SK-N-SH (cell line): ENCODE results near the gene CFTR. TPM values are rescaled to one million over a fixed set of nuclear protein-coding genes. Genes with fewer than 3 reads are reported as not detected.

Experiments used
- CTCF ChIA-PET: fragments of 300-600, 350-600 bp; formaldehyde crosslinking; extraction: SDS; loops from one replicate; lab custom pipeline; 2021; lab: Yijun Ruan, JAX
- POLR2A ChIA-PET: fragments of 350-600 bp; sonication (Branson Sonifier 250); formaldehyde crosslinking; extraction: SDS; loops from one replicate; lab custom pipeline; 2020; ENCODE audit warnings: antibody characterized with exemption, inconsistent platforms; lab: Yijun Ruan, JAX
- DNase-seq: peaks from one replicate; pipeline ENCODE4 v3.0.0; 2012
- H2AFZ ChIP-seq: fragments of 200-600 bp; sonication (generic); 2 replicates; pipeline ENCODE4 v1.8.1; 2016; ENCODE audit warnings: antibody characterized with exemption, mild to moderate bottlenecking, low read depth
- H3F3A ChIP-seq: fragments of 200-600 bp; sonication (generic); replicated peaks from 2 replicates; pipeline ENCODE3; 2016; ENCODE audit warnings: antibody characterized with exemption, mild to moderate bottlenecking; ENCODE audit not compliant: insufficient read depth
- H3K27ac ChIP-seq, 2 experiments: fragments of 200-500 bp in 1 of 2; fragments of 200-600 bp in 1 of 2; sonication (Bioruptor generic) in 1 of 2; sonication (generic), shearing (Covaris generic) in 1 of 2; 2 replicates each; pipeline versions ENCODE4 v1.5.1 to v1.6.1; 2014 to 2016; ENCODE audit warnings: low read depth in 2 of 2, inconsistent platforms in 1 of 2, low read length in 1 of 2, mild to moderate bottlenecking in 1 of 2, mixed read lengths in 1 of 2
- H3K27me3 ChIP-seq: fragments of 200-600 bp; sonication (generic), shearing (Covaris generic); 2 replicates; pipeline ENCODE4 v1.6.1; 2016; ENCODE audit warnings: mixed run types; ENCODE audit not compliant: insufficient read depth
- H3K36me3 ChIP-seq, 2 experiments: fragments of 200-500 bp in 1 of 2; fragments of 200-600 bp in 1 of 2; sonication (Bioruptor generic) in 1 of 2; sonication (generic) in 1 of 2; replicated peaks in 1 of 2; 2 replicates each; pipeline versions ENCODE3 to v1.5.1; 2014 to 2016; ENCODE audit warnings: low read length in 1 of 2, mild to moderate bottlenecking in 1 of 2; ENCODE audit not compliant: insufficient read depth in 2 of 2, control insufficient read depth in 1 of 2
- H3K4me1 ChIP-seq, 2 experiments: fragments of 200-500 bp in 1 of 2; fragments of 200-600 bp in 1 of 2; sonication (Bioruptor generic) in 1 of 2; sonication (generic), shearing (Covaris generic) in 1 of 2; 2 replicates each; pipeline versions ENCODE4 v1.5.1 to v1.6.1; 2014 to 2016; ENCODE audit warnings: low read depth in 1 of 2, low read length in 1 of 2, mixed run types in 1 of 2; ENCODE audit not compliant: insufficient read depth in 2 of 2, control insufficient read depth in 1 of 2
- H3K4me2 ChIP-seq: fragments of 200-600 bp; sonication (generic), shearing (Covaris generic); 2 replicates; pipeline ENCODE4 v1.6.1; 2017; ENCODE audit warnings: mixed run types
- H3K4me3 ChIP-seq, 2 experiments: fragments of 200-500 bp in 1 of 2; fragments of 200-600 bp in 1 of 2; sonication (Bioruptor generic) in 1 of 2; sonication (generic), shearing (Covaris generic) in 1 of 2; 2 replicates each; pipeline versions ENCODE4 v1.5.1 to v1.8.1; 2014 to 2016; ENCODE audit warnings: low read depth in 2 of 2, inconsistent platforms in 1 of 2, low read length in 1 of 2, mild to moderate bottlenecking in 1 of 2, mixed read lengths in 1 of 2, moderate library complexity in 1 of 2
- H3K79me2 ChIP-seq: fragments of 200-600 bp; sonication (generic); 2 replicates; pipeline ENCODE4 v1.8.1; 2017; ENCODE audit warnings: mild to moderate bottlenecking; ENCODE audit not compliant: insufficient read depth
- H3K9ac ChIP-seq: fragments of 200-600 bp; sonication (generic); 2 replicates; pipeline ENCODE4 v1.6.1; 2017; ENCODE audit warnings: mixed run types
- H3K9me2 ChIP-seq: fragments of 200-600 bp; sonication (generic); 2 replicates; pipeline ENCODE4 v1.6.1; 2017; ENCODE audit warnings: mixed run types
- H3K9me3 ChIP-seq: fragments of 200-600 bp; sonication (generic); 2 replicates; pipeline ENCODE4 v1.6.1; 2017; ENCODE audit warnings: mixed run types, mild to moderate bottlenecking, moderate library complexity
- H4K20me1 ChIP-seq: fragments of 200-600 bp; sonication (generic); 2 replicates; pipeline ENCODE4 v1.6.1; 2017; ENCODE audit warnings: mild to moderate bottlenecking, mixed run types; ENCODE audit not compliant: insufficient read depth
- ELF1 ChIP-seq: IDR thresholded peaks from 2 replicates; pipeline ENCODE4 v1.4.0; 2012
- FOSL2 ChIP-seq: IDR thresholded peaks from 2 replicates; pipeline ENCODE4 v1.4.0; 2012; ENCODE audit warnings: low read depth, mild to moderate bottlenecking, moderate library complexity, borderline replicate concordance
- FOXJ3 ChIP-seq: sonication (generic); formaldehyde crosslinking; IDR thresholded peaks from 2 replicates; pipeline ENCODE4 v1.5.1; 2020; ENCODE audit warnings: mild to moderate bottlenecking, missing genetic modification reagents
- FOXM1 ChIP-seq: IDR thresholded peaks from 2 replicates; pipeline ENCODE4 v1.4.0; 2012; ENCODE audit warnings: low read depth, mild to moderate bottlenecking
- GATA2 ChIP-seq: sonication (generic); formaldehyde crosslinking; IDR thresholded peaks from 2 replicates; pipeline ENCODE4 v1.5.0; 2020; ENCODE audit warnings: mild to moderate bottlenecking, missing genetic modification reagents
- JUND ChIP-seq: IDR thresholded peaks from 2 replicates; pipeline ENCODE4 v1.4.0; 2012
- MAX ChIP-seq: IDR thresholded peaks from 2 replicates; pipeline ENCODE4 v1.4.0; 2012; ENCODE audit warnings: low read depth
- MEF2A ChIP-seq: IDR thresholded peaks from 2 replicates; pipeline ENCODE4 v1.4.0; 2012; ENCODE audit warnings: low read depth, borderline replicate concordance
- MXI1 ChIP-seq: IDR thresholded peaks from 2 replicates; pipeline ENCODE4 v1.6.1; 2012; ENCODE audit warnings: mild to moderate bottlenecking, low read depth, low read length, improper control_type of control experiment
- NFIC ChIP-seq: IDR thresholded peaks from 2 replicates; pipeline ENCODE4 v1.4.0; 2012; ENCODE audit warnings: borderline replicate concordance
- NRF1 ChIP-seq: IDR thresholded peaks from 2 replicates; pipeline ENCODE4 v1.6.1; 2012; ENCODE audit warnings: low read depth, mild to moderate bottlenecking, low read length
- PBX3 ChIP-seq: IDR thresholded peaks from 2 replicates; pipeline ENCODE4; 2012
- RFX5 ChIP-seq: IDR thresholded peaks from 2 replicates; pipeline ENCODE4 v1.6.1; 2012; ENCODE audit warnings: mild to moderate bottlenecking, improper control_type of control experiment, low read length
- RXRA ChIP-seq: IDR thresholded peaks from 2 replicates; pipeline ENCODE4 v1.4.0; 2012; ENCODE audit warnings: low read depth, mild to moderate bottlenecking, borderline replicate concordance
- SIN3A ChIP-seq: IDR thresholded peaks from 2 replicates; pipeline ENCODE4 v1.6.1; 2012; ENCODE audit warnings: low read depth, mild to moderate bottlenecking, low read length, moderate library complexity, borderline replicate concordance
- SMC3 ChIP-seq: IDR thresholded peaks from 2 replicates; pipeline ENCODE4 v1.6.1; 2012; ENCODE audit warnings: low read depth, low read length, improper control_type of control experiment
- TAF1 ChIP-seq: IDR thresholded peaks from 2 replicates; pipeline ENCODE4 v1.6.1; 2012; ENCODE audit warnings: low read depth, mild to moderate bottlenecking, low read length, moderate library complexity, borderline replicate concordance
- USF2 ChIP-seq: fragments of 150-350 bp; IDR thresholded peaks from 2 replicates; pipeline ENCODE4 v1.6.1; 2017; ENCODE audit warnings: antibody characterized with exemption, low read length, low read depth, borderline replicate concordance
- YY1 ChIP-seq: IDR thresholded peaks from 2 replicates; pipeline ENCODE4 v1.4.0; 2012; ENCODE audit warnings: low read depth, mild to moderate bottlenecking
- polyA plus RNA-seq, 3 experiments: library from polyadenylated mRNA; depleted of rRNA; stranded (reverse); fragments of >200 nt; gene quantifications; 2 replicates each; pipeline ENCODE4 v1.2.3, GENCODE V29; 2012
- TF ChIP-seq, protein P1 (sequence below): fragments of 200-600 bp; sonication (generic); IDR thresholded peaks from 2 replicates; pipeline ENCODE4 v1.6.1; 2017; ENCODE audit warnings: antibody characterized with exemption, mild to moderate bottlenecking, moderate library complexity
- TF ChIP-seq, protein P2 (sequence below): IDR thresholded peaks from 2 replicates; pipeline ENCODE4 v1.4.0; 2012; ENCODE audit warnings: low read depth, borderline replicate concordance
- TF ChIP-seq, protein P3 (sequence below): fragments of 150-350 bp; IDR thresholded peaks from 2 replicates; pipeline ENCODE4 v1.6.1; 2016; ENCODE audit warnings: mild to moderate bottlenecking, low read depth, low read length

CFTR gene
- polyA plus RNA-seq, 1 of the 3 experiments (the other 2 are of a cell fraction), result not detected

DNA sequence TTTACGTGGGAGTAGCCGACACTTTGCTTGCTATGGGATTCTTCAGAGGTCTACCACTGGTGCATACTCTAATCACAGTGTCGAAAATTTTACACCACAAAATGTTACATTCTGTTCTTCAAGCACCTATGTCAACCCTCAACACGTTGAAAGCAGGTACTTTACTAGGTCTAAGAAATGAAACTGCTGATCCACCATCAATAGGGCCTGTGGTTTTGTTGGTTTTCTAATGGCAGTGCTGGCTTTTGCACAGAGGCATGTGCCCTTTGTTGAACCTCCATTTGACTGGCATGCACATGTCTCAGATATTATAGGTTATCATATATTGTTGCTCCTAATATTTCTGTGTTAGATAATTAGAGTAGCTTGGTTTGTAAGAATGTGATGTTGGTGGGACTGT lies 123.8 kb downstream of the CFTR start (continued):
- TF ChIP-seq USF2 (no peak), ELF1 (no peak), YY1 (no peak), MAX (no peak), NRF1 (no peak)
- TF ChIP-seq, protein P1, sequence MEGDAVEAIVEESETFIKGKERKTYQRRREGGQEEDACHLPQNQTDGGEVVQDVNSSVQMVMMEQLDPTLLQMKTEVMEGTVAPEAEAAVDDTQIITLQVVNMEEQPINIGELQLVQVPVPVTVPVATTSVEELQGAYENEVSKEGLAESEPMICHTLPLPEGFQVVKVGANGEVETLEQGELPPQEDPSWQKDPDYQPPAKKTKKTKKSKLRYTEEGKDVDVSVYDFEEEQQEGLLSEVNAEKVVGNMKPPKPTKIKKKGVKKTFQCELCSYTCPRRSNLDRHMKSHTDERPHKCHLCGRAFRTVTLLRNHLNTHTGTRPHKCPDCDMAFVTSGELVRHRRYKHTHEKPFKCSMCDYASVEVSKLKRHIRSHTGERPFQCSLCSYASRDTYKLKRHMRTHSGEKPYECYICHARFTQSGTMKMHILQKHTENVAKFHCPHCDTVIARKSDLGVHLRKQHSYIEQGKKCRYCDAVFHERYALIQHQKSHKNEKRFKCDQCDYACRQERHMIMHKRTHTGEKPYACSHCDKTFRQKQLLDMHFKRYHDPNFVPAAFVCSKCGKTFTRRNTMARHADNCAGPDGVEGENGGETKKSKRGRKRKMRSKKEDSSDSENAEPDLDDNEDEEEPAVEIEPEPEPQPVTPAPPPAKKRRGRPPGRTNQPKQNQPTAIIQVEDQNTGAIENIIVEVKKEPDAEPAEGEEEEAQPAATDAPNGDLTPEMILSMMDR, result no peak

DNA sequence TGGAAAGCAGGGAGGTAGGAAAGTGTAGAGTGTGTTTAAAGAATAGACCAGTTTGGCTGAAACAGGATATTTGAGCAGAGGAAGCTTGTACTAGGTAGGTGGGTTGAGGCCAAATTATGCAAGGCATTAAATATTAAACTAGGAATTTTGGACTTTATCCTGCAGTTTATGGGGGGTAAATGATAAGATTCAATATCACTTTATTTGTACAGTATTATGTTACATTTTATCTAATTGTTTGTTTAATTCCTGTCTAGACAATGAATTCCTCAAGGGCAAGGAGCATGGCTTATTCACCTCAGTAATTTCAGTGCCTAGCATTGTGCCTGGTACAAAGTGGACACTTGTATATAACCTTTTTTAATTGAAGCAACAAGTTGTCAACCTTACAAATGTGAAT lies 125.9 kb downstream of the CFTR start:
- TF ChIP-seq GATA2 (no peak), PBX3 (no peak), MAX (no peak), FOXJ3 (CRISPR knock-in tag) (no peak), MXI1 (no peak), RXRA (no peak), MEF2A (no peak), NFIC (no peak), FOSL2 (no peak), FOXM1 (no peak), JUND (no peak), SIN3A (no peak), TAF1 (no peak), ELF1 (no peak), RFX5 (no peak), SMC3 (no peak), USF2 (no peak)
- TF ChIP-seq, protein P1, result no peak
- TF ChIP-seq, protein P2, sequence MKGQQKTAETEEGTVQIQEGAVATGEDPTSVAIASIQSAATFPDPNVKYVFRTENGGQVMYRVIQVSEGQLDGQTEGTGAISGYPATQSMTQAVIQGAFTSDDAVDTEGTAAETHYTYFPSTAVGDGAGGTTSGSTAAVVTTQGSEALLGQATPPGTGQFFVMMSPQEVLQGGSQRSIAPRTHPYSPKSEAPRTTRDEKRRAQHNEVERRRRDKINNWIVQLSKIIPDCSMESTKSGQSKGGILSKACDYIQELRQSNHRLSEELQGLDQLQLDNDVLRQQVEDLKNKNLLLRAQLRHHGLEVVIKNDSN, result no peak
- TF ChIP-seq, protein P3, sequence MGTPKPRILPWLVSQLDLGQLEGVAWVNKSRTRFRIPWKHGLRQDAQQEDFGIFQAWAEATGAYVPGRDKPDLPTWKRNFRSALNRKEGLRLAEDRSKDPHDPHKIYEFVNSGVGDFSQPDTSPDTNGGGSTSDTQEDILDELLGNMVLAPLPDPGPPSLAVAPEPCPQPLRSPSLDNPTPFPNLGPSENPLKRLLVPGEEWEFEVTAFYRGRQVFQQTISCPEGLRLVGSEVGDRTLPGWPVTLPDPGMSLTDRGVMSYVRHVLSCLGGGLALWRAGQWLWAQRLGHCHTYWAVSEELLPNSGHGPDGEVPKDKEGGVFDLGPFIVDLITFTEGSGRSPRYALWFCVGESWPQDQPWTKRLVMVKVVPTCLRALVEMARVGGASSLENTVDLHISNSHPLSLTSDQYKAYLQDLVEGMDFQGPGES, result no peak

More for the DNA sequence above, 125.9 kb downstream of the CFTR start:
- Histone ChIP-seq H3K27ac (no peak overlapping the region), H3K9me3 (no peaks in the 10 kb centered on the region), H2AFZ (no peak overlapping the region), H3F3A (no peaks in the 10 kb centered on the region), H3K9ac (no peak overlapping the region), H3K79me2 (no peaks in the 10 kb centered on the region), H3K4me3 (no peak overlapping the region), H4K20me1 (no peaks in the 10 kb centered on the region), H3K9me2 (no peaks in the 10 kb centered on the region), H3K4me1 (no peaks in the 10 kb centered on the region), H3K27me3 (no peaks in the 10 kb centered on the region), H3K4me2 (no peak overlapping the region), H3K36me3 (no peaks in the 10 kb centered on the region)
- CTCF ChIA-PET, result no interaction called here
- no peak for DNase-seq
- POLR2A ChIA-PET, result no interaction called here
